HAP-1 (cell line): ENCODE results near the gene FABP3.
A peak's percentile ranks its signal among the peaks of the same experiment; 100 is the strongest.

ENCODE experiments used
- DNase-seq, 2 experiments: peaks; one replicate each; pipeline ENCODE4 v3.0.0-alpha.2; 2016 to 2020; ENCODE audit warnings: low spot score in 2 of 2
- H3K27me3 ChIP-seq: fragments of 250-450 bp; sonication (Bioruptor Pico); 2 replicates; pipeline ENCODE4 v1.5.1; 2020; ENCODE audit warnings: low read depth, mild to moderate bottlenecking, moderate library complexity
- H3K36me3 ChIP-seq: fragments of 250-450 bp; sonication (Bioruptor Pico); replicated peaks from 2 replicates; pipeline ENCODE4 v1.5.1; 2020; ENCODE audit warnings: mild to moderate bottlenecking
- H3K4me1 ChIP-seq: fragments of 250-450 bp; sonication (Bioruptor Pico); 2 replicates; pipeline ENCODE4 v1.5.1; 2020; ENCODE audit warnings: mild to moderate bottlenecking
- H3K4me3 ChIP-seq: fragments of 250-450 bp; sonication (Bioruptor Pico); 2 replicates; pipeline ENCODE4 v1.5.1; 2020; ENCODE audit warnings: mild to moderate bottlenecking, moderate library complexity
- H3K9me3 ChIP-seq: fragments of 250-450 bp; sonication (Bioruptor Pico); 2 replicates; pipeline ENCODE4 v1.5.1; 2020; ENCODE audit warnings: mild to moderate bottlenecking, moderate library complexity
- in situ Hi-C: fragments of 300-500 bp; cut with MboI; formaldehyde crosslinking; loops from 3 replicates; pipeline ENCODE4 v1.14.3; 2020; ENCODE audit warnings: low sequenced_read_pairs, inconsistent platforms, mixed read lengths

FABP3 gene

GRCh38 chr1:31409946-31410858, 37.3 kb upstream of the FABP3 start:
- no peaks in the 10 kb centered on the region for H3K36me3 ChIP-seq

DNA sequence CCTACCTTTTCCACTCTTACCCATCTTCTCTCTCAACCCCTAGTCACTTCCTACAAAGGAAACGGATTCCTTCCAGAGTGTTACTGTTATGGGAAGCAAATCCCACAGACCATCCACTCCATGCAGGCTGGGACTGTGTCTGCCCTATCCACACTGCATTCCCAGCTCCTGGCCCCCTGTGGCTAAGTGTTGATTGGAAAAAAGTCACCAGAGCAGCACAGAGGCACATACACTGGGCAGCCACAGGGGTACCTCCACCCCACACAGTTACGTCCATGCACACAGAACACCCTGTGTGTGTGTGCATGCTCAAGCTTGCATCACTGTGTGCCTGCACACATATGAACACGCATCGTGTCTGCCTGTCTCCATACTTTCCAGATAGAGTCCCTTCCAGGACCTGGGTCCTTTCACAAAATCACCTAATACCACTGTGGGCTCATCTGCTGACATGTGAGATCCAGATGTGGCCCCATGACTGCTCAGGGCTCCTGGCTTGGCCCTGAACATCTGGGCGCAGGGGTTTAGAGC, 36.0 kb upstream of the FABP3 start:
- H3K4me3 ChIP-seq: no peak overlapping the region
- in situ Hi-C loops: no loop called here
- DNase-seq: no peak
- no peaks in the 10 kb centered on the region for H3K27me3 ChIP-seq
- H3K9me3 ChIP-seq: no peaks in the 10 kb centered on the region
- H3K36me3 ChIP-seq: no peaks in the 10 kb centered on the region
- no peaks in the 10 kb centered on the region for H3K4me1 ChIP-seq

More at GRCh38 chr1:31409946-31410858, 37.3 kb upstream of the FABP3 start:
- Histone ChIP-seq H3K4me1 (no peaks in the 10 kb centered on the region; the same call in 1 of the 2 replicates), H3K27me3 (no peaks in the 10 kb centered on the region), H3K9me3 (no peaks in the 10 kb centered on the region), H3K4me3 (no peak overlapping the region)
- DNase-seq: no peak
- in situ Hi-C loops: no loop called here

- H3K36me3 ChIP-seq: no peaks in the 10 kb centered on the region
- in situ Hi-C loops: no loop called here
These were observed 34.3 kb upstream of the FABP3 start for GRCh38 chr1:31407029-31407626.

DNA sequence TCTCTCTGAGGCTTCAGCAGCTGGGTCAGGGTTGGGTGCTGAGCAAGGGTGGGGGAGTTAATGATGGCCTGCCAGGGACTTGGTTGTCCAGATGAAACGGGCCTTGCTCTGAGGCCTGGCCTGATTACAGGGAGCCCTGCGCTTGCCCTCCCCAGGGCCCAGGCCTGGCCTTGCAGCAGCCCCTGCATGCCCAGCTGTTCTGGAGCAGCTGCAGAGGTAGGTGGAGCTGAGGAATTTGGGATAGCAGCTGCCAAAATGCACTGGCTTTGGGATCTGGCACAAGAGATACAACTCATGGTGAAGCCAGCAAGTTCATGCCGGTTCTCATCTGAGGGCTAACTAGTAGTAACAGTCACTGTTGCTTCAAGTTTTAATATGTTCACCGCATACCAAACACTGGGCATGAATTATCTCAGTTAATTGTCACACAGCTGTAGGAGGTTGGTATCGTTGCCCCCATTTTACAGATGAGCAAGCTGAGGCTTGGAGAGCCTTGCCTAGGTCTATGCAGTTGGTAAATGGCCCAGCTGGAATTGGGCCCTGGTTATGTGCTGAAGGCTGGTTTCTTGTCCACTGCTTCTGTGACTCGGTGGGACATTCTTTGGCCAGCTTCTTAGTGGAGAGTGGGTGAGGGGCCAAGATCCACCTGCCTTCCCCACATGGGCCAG, 32.8 kb upstream of the FABP3 start:
- H3K9me3 ChIP-seq: no peaks in the 10 kb centered on the region
- DNase-seq: no peak
- in situ Hi-C loops: no loop called here
- H3K4me3 ChIP-seq: no peak overlapping the region
- no peaks in the 10 kb centered on the region for H3K27me3 ChIP-seq
- no peaks in the 10 kb centered on the region for H3K36me3 ChIP-seq
- no peaks in the 10 kb centered on the region for H3K4me1 ChIP-seq

More at GRCh38 chr1:31407029-31407626, 34.3 kb upstream of the FABP3 start:
- DNase-seq: no peak
- Histone ChIP-seq H3K9me3 (no peaks in the 10 kb centered on the region), H3K4me1 (no peaks in the 10 kb centered on the region), H3K27me3 (no peaks in the 10 kb centered on the region), H3K4me3 (no peak overlapping the region)

GRCh38 chr1:31401241-31401640, 28.4 kb upstream of the FABP3 start:
- H3K27me3 ChIP-seq: no peaks in the 10 kb centered on the region
- in situ Hi-C loops: no loop called here
- no peaks in the 10 kb centered on the region for H3K36me3 ChIP-seq
- H3K4me1 ChIP-seq: no peaks in the 10 kb centered on the region
- no peak overlapping the region for H3K4me3 ChIP-seq
- H3K9me3 ChIP-seq: no peaks in the 10 kb centered on the region
- no peak for DNase-seq

- H3K9me3 ChIP-seq: no peaks in the 10 kb centered on the region
- DNase-seq: no peak
These were observed 27.5 kb upstream of the FABP3 start for GRCh38 chr1:31400393-31400792.

DNA sequence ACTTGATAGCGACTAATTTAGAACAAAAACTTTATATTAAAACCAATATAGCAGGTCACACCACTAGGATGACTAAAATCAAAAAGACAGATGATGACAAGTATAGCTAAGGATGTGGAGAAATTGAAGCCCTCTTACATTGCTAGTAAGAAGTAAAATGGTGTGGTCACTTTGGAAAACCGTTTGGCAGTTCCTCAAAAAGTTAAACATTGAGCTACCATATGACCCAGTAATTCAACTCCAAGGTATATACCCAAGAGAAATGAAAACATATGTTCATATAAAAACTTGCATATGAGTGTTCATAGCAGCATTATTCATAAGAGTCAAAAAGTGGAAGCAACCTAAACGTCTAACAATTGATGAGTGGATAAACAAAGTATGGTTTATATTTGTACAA, 27.1 kb upstream of the FABP3 start:
- Histone ChIP-seq H3K36me3 (no peaks in the 10 kb centered on the region), H3K9me3 (no peaks in the 10 kb centered on the region), H3K4me1 (no peaks in the 10 kb centered on the region), H3K4me3 (no peak overlapping the region), H3K27me3 (no peaks in the 10 kb centered on the region)
- in situ Hi-C loops: loop anchor here (10.0 kb wide), 1 partner anchor 145 kb away; no protein-coding TSS in a partner anchor
- DNase-seq: no peak

More at GRCh38 chr1:31400393-31400792, 27.5 kb upstream of the FABP3 start:
- no peaks in the 10 kb centered on the region for H3K36me3 ChIP-seq
- H3K4me1 ChIP-seq: no peaks in the 10 kb centered on the region
- no peaks in the 10 kb centered on the region for H3K27me3 ChIP-seq
- no peak overlapping the region for H3K4me3 ChIP-seq
- in situ Hi-C loops: no loop called here

DNA sequence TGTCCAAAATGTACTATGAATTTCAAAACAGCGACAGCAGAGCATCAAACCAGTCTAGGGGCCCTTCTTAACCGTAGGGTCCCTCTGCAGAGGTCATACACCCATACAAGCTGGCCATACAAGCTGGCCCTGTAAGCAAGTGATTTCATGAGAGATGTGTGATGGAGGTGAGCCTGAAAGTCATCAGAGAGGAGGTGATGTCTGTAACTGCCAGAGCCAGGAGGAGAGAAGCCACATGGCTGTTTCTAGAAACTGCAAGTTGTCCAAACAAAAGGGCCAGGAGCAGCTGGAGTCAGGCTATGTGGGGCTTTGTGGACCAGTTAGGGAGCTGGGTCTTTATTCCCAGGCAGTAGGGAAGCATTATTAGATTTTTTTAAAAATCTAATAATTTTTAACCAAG, 25.4 kb upstream of the FABP3 start:
- H3K4me1 ChIP-seq: no peaks in the 10 kb centered on the region; the same call in 1 of the 2 replicates
- no peaks in the 10 kb centered on the region for H3K27me3 ChIP-seq
- no peak overlapping the region for H3K4me3 ChIP-seq
- no peaks in the 10 kb centered on the region for H3K36me3 ChIP-seq
- in situ Hi-C loops: loop anchor here (10.0 kb wide), 1 partner anchor 147 kb away; no protein-coding TSS in a partner anchor
- no peak for DNase-seq
- H3K9me3 ChIP-seq: no peaks in the 10 kb centered on the region

DNA sequence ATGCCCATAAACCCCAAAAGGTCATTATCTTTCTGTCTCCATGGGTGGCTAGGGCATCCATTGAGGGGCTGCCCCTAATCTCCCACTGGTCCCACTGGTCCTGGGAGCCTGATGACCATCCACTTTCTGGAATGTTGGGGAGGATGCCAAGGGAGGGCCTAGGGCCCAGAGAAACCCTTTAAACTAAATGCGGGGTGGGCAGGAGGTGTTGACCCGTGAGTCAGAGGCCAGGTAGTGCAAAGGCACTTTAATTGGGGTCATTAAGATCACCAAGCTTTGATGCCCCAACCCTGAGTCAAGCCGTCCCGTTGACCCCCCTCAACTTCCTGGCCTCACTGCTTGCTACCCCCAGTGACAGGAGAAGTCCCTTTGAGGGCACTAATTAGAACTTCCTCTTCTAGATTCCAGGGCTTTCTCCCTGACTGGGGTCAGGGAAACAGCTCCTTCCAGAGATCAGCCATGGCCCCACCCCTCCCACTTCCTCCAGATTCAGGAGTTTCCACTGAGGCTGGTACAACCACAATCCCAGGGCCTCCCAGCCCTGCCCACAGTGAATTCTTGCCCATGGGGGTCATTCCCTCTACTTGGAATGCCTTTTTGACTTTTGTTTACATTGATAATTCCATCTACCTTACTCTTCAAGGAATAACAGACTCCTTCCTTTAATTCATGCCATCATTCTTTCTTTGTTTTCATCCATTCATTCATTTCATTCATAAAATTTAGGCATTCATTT, 24.7 kb upstream of the FABP3 start:
- DNase-seq: no peak
- H3K36me3 ChIP-seq: no peaks in the 10 kb centered on the region
- in situ Hi-C loops: loop anchor here (10.0 kb wide), 1 partner anchor 147 kb away; no protein-coding TSS in a partner anchor

DNA sequence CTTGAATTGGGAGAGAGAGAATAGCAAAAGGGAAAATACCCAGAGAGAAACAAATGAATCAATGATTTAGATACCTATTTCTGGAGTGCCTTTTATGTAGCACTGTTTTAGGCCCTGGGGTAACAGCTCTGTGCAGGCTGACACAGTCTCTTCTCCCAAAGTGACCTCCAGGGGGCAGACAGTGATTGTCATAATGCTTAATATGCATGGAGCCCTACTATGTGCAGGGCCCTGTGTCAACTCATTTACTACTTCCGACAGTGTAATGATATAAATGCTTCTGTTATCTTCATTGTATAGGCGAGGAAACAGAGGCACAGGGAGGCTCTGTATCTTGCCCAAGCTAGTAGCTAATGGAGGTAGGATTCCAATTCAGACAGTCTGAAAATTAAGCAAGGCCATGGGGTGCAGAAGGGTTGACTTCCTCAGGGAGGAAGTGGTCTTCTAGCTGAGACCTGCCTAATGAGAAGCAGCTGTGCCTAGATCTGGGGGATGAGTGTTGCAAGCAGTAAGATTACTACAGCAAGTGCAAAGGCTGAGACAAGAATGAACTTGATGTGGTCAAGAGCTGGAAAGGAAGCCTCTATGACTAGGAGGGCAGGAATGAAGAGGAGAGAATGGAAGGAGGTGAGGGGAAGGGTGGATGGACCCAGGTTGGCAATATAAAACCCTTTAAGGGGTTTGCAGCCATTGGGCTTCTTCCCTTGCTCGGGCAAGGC, 23.9 kb upstream of the FABP3 start:
- Histone ChIP-seq H3K36me3 (no peaks in the 10 kb centered on the region), H3K9me3 (no peaks in the 10 kb centered on the region), H3K27me3 (no peaks in the 10 kb centered on the region), H3K4me1 (no peaks in the 10 kb centered on the region; the same call in 1 of the 2 replicates), H3K4me3 (no peak overlapping the region)
- in situ Hi-C loops: loop anchor here (10.0 kb wide), 1 partner anchor 148 kb away; no protein-coding TSS in a partner anchor
- DNase-seq: no peak

More for the DNA sequence above, 24.7 kb upstream of the FABP3 start:
- Histone ChIP-seq H3K27me3 (no peaks in the 10 kb centered on the region), H3K4me3 (no peak overlapping the region), H3K9me3 (no peaks in the 10 kb centered on the region), H3K4me1 (no peaks in the 10 kb centered on the region; the same call in 1 of the 2 replicates)

GRCh38 chr1:31394584-31395193, 21.8 kb upstream of the FABP3 start:
- no peaks in the 10 kb centered on the region for H3K36me3 ChIP-seq

GRCh38 chr1:31393463-31393862, 20.6 kb upstream of the FABP3 start:
- no peaks in the 10 kb centered on the region; the same call in 1 of the 2 replicates for H3K4me1 ChIP-seq
- DNase-seq: no peak
- H3K4me3 ChIP-seq: no peak overlapping the region
- H3K9me3 ChIP-seq: no peaks in the 10 kb centered on the region
- no peaks in the 10 kb centered on the region for H3K36me3 ChIP-seq
- H3K27me3 ChIP-seq: no peaks in the 10 kb centered on the region
- in situ Hi-C loops: loop anchor here (10.0 kb wide), 1 partner anchor 151 kb away; no protein-coding TSS in a partner anchor

More at GRCh38 chr1:31394584-31395193, 21.8 kb upstream of the FABP3 start:
- H3K4me3 ChIP-seq: peak overlapping the region; percentile 19
- peak; percentile 64 to 95 for DNase-seq
- in situ Hi-C loops: loop anchor here (10.0 kb wide), 1 partner anchor 150 kb away; no protein-coding TSS in a partner anchor
- no peaks in the 10 kb centered on the region for H3K27me3 ChIP-seq
- no peaks in the 10 kb centered on the region for H3K9me3 ChIP-seq
- no peaks in the 10 kb centered on the region; the same call in 1 of the 2 replicates for H3K4me1 ChIP-seq
